M059J (cell line): Measurements from ENCODE around the gene UBXN11. TPM values are rescaled to one million over a fixed set of nuclear protein-coding genes. Genes with fewer than 3 reads are reported as not detected.

Source experiments
- DNase-seq: peaks from one replicate; pipeline ENCODE4 v3.0.0-alpha.2; 2012; ENCODE audit warnings: low read depth
- total RNA-seq: library from RNA; depleted of rRNA; stranded (reverse); fragments of >200 nt; shearing (Covaris generic); gene quantifications from 2 replicates; pipeline ENCODE4 v1.2.3, GENCODE V29; 2014; rRNA removed

UBXN11 gene, protein sequence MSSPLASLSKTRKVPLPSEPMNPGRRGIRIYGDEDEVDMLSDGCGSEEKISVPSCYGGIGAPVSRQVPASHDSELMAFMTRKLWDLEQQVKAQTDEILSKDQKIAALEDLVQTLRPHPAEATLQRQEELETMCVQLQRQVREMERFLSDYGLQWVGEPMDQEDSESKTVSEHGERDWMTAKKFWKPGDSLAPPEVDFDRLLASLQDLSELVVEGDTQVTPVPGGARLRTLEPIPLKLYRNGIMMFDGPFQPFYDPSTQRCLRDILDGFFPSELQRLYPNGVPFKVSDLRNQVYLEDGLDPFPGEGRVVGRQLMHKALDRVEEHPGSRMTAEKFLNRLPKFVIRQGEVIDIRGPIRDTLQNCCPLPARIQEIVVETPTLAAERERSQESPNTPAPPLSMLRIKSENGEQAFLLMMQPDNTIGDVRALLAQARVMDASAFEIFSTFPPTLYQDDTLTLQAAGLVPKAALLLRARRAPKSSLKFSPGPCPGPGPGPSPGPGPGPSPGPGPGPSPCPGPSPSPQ
- 4.1 and 7.3 TPM in 2 replicates for total RNA-seq

DNA sequence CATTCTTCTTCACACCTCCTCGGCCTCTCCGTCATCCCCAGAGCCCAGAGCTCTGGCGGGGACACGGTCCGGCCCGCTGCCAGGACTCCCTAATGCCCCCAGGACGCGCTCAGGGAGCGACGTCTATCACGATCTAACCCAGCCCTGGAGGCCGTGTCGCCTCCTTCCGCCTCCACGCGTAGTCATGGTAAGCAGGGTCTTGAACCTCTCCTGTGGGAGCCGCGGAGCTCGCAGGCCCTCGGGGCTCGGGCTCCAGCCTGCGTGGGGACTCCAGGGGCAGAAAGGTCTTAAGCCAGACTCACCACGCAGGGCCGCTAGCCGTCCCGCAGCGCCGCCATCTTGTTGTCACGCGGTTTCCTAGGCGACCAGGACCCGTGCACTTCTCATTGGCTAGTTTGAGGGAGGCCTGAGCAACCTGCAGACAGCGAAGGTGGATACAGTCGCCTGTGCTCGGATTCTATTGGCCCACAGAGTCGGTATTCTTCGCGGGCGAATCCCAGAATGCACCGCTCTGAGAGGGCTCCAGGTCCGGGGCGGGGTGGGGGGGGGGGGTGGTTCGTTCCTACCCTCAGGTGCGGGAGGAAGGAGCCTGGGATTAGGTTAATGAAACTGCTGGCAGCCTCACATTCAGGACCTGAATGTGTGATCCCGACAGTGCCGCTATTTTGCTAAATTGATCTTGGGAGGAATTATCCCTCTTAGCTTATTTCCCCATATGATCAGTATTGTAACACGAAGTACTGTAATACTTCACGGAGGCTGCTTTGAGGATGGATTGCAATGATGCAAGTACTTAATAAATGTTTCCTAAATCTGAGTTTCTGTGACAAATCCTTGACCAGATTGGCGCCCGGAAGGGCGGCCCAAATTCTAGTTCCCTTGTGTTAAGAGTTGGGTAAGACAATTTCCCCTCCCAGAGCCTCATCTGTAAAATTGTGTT is at the start of gene UBXN11:
Gene UBXN11, minus strand, starts transcription at position 347 of the 940 bp plus-strand sequence. CDS start 3,753 bp downstream, outside the sequence.
- peak; percentile 99 for DNase-seq

DNA sequence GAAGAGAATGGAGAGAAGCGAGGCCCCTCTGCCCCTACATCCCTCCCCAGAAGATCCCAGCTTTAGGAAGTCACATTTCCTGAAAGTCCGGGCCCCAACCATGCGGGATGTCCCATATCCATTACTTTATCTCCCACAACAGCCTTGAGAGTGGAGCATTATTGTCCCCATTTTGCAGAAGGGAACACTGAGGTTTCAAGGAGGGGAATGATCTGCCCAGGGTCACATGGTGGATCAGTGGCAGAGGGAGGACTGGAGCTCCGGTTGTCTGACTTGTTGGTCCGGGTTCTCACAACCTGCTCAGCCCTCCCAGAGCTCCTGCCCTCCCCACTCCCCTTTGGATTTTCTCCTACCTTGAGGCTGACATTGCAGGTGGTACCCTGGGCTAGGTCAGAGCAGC is 49.7 kb upstream of the UBXN11 start:
- DNase-seq, result no peak

DNA sequence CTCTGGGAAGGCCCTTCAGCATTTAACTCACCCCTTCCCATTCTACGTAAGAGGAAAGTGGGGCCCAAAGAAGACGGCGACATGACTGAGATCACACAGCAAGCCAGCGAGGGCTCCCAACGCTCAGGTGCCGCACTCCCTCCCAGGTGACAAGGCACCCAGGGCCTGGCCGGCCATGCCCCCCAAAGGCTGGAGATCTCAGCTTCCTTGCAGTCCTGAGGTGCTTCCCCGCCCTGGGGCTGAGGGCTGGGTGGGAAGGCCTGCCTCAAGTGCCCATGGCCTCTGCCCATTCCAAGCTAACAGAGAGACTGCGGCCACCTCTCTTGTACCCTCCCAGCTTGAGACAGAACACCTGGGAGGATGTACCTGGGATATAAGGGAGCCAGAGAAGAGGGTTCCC is 48.5 kb upstream of the UBXN11 start:
- DNase-seq, result no peak

DNA sequence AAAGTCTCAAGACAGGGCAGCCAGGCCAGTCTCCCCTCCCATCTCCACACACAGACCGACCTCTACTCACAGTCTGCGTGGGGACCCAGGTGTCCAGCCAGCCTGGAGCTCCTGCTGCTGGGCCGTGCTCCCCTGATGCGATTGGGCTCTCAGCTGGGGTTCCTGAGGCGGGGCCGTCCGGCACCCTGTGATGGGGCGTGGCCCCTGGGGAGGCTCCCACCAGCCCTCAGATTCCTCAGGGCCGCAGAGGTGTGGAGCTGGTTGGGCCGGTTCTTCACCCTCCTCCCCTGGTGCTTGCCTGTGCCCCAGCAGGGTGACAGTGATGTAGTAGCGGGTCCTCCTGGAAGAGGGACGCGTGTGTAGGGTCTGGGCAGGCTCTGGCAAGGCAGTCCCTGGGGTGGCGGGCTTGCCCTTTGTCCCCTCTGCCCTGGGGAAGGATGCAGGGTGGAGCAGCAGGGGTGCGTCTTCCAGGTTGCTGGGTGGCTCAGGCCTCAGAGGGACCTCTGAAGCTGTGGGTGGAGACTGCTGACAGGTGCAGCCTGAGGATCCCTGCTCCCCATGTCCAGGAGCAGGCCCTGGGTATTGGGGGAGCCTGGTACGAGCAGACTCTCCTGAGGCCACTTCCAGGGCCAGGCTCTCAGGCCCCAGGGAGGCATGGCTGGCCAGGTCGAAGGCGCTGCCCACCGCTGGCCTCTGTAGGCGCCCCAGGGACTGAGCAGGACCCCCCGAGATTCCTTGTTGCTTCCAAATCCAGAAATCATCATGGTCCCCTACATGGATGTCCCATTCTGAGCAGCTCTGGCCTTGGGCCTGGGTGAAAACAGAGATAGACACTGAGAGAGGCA is 47.8 kb upstream of the UBXN11 start, which contains the start of gene CRYBG2:
Gene CRYBG2, minus strand, starts transcription at position 155 of the 845 bp plus-strand sequence. CDS start 7,473 bp downstream, outside the sequence.
- DNase-seq, result no peak

DNA sequence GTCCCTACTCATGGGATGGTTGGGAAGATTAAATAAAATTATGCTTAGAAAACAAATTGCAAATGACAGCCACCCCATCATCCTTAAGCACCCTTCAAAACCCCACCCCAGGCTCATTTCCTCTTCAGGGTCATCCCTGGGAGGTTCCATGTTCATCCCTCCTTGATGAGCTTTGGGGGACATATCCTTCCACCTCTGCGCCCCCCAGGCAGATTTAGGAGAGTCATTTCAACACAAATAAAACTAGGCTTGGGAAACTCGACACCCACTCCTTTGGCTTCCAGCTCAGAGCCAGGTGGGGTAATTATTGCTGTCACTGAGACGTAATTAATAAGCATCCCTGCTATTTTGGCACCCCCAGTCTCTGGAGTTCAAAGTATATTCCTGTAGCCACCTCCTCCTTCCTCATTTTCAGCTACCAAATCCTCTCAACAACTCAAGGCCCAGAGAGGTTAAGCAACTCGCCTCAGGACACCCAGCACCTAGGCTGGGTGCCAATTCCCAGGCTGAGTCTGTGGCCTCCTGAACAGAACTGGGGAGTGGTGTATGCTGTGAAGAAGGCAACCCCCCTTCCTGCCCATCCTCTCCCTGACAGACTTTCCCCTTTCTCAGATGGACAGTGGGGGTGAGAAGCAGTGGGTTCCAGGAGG is 46.9 kb upstream of the UBXN11 start:
- DNase-seq, result peak; percentile 46

DNA sequence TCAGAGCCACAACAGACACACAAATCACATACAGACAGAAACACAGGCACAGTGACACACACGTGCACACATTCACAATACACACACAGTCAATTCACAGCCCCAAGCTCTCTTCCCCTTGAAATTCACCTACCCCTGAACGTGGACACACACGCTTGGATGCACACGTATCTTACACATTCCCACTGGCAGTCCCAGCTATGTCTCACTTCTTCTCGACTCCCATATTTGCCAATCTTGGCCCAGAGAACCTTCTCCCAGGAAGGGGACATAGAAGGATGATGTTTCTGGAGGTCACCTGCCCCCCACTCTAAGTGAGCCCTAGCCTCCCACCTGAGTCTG is 45.9 kb upstream of the UBXN11 start:
- DNase-seq, result peak; percentile 81

DNA sequence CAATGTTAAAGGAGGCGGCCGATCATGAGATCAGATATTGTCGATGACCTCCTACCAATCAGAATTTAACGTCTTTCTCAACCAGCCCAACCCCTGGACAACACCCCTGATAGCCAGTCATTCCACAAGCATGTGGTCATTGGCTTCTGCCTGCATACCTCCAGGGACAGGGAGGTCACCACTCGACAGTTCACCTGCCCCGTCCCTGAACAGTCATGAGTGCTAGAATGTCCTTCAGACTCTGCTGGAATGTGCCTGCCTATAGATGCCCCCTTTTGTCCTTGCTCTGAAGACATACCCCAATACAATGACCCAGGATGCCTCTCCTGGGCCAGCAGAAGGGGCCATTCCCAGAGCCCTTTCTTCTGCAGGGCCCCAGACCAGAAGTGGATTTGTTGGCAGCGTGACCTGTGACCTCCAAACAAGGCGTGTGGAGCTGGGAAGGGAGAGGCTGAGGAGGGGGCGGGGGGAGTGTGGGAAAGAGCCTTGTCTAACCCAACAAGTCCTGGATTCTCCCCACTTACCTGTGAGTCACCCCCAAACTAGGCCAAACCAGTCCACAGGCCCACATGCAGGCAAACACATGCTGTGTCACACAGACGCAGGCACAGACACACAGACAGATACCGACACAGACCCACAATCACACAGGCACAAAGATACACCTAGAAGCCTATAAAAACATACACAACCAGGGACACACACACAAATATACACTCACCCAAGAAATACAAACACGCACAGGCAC is 45.3 kb upstream of the UBXN11 start:
- DNase-seq, result peak; percentile 96

DNA sequence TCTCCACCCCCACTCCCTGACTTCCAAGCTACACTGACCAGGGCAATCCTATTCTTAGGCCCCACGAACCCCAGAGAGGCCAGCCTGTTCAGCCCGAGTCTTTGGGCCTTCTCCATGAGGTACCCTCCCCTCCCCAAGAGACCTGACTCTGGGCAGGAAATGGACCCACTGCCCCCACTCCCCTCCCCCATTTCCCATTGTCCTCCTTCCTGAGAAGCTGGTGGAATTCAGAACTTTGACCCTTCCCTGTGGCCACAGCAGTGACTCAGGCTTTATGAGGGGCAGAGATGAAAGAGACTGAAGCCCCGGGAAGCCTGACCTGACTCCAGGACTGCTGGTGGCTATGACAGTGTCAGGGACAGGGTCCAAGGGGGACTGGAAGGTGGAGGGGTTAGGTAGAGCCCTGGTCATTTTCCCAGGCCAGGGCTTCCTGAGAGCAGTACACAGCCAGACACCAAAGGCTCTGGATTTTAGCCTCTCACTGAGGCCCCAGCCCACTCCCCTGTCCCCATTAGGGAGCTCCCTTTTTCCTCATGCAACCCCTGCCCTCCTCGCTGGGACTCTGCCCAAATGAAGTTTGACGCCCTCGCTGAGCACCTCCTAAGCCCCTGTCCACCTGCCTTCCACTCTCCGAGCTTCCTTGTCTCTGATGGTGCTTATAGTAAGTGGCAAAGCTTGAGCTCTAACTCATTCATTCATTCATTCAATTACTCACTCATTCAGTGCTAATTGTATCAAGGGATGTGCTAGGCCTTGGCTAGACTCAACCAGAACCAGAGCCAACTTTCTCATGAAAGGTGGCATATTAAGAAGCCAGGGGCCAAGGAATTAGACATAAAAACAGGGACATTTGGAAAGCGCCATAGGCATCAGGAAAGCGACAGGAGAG is 44.5 kb upstream of the UBXN11 start:
- peak; percentile 94 for DNase-seq

DNA sequence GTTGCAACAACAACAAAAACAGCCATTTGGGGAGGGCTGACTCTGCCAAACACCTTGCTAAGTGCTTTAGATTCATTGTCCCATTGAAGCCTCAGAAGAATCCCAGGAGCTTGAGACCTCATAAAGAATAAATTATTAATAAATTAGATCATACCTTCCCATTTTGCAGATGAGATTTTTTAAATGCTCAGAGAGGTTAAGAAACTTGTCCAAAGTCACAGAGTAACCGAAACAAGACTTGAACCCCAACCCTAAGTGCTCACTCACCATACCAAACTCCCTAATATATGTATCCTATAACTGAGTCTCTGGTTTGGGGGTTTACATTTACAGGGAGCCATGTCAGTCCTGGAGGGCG is 43.9 kb upstream of the UBXN11 start:
- no peak for DNase-seq

DNA sequence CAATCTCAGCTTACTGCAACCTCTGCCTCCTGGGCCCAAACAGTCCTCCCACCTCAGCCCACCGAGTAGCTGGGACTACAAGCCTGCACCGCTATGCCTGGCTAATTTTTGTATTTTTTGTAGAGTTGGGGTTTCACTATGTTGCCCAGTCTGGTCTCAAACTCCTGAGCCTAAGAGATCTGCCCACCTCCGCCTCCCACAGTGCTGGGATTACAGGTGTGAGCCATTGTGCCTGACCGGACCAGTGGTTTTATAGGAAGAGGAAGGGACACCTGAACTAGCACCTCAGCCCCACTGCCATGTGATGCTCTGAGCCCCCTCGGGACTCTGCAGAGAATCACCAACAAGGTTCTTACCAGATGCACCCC is 43.4 kb upstream of the UBXN11 start:
- DNase-seq, result no peak

DNA sequence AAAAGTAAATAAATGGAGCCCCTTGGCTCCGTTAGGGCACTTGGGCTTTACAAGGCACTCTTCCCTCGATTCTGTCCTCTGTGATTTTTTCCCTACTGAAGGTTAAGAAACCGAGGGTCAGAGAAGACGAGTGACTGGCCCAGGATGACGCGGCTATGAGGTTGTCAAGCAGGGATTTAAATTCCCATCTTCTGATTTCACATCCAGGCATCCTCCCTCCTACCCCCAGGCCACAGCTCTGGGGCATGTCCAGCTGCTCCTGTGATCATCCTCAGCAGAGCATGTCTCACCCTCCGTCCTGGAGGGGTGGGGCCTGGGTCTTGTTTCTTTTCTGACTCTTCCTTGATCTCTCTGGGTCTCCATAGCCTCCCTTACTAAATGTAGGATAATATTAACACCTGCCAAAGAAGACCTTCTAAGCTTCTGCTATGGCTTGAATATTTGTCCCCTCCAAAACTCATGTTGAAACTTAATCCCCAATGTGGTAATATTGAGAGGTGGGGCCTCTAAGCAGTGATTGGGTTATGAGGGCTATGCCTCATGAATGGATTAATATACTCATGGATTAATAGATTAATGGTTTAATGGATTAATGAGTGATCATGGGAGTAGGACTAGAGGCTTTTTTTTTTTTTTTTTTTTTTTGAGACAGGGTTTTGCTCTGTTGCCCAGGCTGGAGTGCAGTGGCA is 42.9 kb upstream of the UBXN11 start:
- DNase-seq, result peak; percentile 96

DNA sequence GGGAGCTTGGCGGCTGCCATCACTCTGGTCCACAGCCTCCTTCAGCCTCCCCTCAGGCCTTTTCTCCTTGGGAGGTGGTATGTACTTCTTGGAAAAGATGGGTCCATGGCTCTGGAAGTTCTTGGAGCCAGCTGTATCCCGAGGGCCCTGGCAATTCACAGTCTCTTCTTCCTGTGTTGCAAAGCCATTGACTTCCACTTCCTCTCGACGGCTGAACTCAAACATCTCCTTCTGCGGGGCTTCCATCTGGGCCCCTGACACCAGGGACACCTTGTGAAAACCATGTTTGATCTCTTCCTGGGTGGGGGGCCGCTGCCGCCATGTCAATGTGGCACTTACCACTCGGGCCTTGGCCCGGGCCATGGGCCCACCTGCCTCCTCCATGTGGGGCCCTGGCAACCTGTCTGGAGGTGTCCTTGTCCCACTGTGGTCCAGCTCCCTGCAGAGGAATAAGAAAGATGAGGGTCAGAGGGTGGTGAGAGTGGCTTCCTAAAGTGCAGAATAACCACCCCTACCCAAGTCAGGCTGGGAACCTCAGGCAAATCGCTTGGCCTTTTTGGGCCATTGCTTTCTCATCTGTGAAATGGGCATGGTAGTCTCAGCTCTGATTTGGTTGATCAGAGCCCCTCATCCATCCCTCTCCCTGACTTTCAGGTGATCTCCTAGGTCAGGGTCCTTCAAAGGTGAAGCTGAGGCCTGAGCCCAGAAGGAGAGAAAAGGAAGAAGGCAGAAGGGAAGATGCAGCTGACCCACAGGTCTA is 40.0 kb upstream of the UBXN11 start:
- DNase-seq, result no peak

DNA sequence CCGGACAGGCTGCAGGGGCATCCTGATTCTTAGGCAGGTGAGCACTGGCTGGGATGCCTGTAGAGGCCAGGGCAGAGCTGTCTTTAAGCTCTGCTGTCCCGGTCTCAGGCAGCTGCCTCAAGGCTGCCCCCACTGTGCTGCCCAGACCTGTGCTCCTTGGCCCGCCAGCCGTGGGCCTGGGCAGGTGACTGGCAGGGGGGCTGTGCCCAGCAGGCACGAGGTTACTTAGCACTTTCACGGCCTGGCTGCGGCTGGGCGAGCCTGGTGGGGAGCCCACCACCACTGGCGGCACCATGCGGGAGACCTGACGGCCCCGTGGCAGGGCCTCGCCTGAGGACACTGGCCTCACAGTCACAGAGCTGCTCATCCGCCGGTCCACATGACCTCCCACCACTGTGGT is 39.3 kb upstream of the UBXN11 start:
- no peak for DNase-seq

DNA sequence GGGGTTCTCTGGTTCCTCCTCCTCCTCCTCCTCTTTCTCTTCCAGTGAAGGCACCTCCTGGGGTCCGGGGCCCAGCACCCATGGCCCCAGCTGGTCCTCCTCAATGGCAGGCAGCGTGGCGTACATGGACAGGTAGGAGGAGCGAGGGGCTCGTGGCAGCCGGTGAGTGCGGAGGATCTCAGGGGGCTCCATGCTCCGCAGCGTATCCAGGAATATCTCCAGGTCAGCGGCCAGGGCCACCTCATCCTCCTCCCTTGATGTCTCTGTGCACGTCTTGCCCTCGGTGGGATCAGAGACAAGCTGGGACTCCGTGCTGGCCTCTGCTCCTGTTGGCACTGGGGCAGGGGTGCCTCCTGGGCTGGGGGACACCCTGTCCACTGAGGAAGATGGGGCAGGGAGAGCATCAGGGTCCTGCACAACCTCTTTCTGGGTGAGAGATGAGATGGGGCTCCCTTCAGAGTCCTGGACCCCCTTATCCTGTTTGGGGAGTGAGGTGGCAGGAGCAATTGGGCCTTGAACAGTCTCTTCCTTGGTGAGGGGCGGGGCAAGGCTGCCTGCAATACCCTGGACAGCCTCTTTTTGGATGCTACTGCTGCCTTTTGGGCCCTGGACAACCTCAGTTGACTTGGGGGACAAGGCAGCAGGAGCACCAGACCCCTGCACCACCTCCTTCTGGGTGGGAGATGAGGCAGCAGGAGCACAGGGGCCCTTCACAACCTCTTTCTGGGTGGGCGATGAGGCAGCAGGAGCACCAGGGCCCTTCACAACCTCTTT is 37.9 kb upstream of the UBXN11 start:
- no peak for DNase-seq

DNA sequence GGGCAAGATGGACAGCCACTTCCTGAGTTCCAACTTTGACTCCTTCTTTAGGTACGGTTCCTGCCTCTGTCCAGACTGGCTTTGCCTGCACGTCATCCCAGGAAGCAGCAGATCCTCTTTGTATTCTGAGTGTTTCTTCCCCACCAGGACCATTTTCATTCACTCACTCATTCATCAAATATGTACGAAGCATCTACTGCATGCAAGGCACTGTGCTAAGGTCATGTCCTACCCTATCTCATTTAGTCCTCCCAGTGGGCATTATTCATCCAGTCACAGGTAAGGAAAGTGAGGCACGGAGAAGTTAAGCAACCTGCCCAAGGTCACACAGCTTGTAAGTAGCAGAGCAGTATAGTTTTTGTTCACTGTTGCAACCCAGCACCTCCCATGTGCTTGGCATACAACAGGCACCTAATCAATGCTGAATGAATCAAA is 33.6 kb upstream of the UBXN11 start:
- peak; percentile 50 for DNase-seq

DNA sequence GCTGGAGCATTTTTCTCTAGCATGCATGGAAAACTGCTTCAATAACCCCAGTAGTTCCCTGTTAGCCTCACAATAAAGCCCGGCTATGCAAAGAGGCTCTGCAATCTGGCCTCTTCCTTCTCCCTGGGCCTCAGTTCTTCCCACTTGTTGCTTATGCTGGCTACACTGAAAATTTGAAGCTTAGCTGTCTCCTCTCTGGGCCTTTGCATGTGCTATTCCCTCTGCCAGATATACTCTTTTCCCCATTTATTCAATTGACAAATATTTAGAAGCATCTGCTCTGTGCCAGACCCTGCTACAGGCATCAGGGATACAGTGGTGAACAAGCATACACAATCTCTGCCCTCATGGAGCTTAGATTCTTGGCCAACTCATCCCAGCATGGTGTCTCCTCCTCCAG is 32.2 kb upstream of the UBXN11 start:
- DNase-seq, result no peak

DNA sequence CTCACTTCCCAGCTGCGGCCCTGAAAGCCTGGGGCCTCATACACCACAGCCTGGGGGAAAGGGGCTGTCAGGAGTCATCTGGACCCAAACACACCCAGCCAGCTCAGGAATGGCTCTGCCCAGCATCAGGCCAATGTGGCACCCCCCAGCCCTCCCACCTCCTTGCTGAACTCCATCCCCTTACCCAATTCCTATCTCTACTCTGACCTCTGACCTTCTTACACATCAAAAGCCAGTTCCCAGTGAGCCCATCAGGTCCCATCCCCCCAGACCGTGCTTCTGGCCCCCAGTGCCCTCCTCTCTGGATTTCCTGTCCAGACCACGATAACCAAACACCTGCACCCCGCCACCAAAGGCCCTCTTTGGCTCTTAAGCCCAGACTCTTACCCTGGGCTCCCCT is 31.2 kb upstream of the UBXN11 start:
- no peak for DNase-seq
